Endothelial cell of umbilical vein (primary cell): ENCODE measurements around the gene PIK3R6. TPM values are rescaled to one million over a fixed set of nuclear protein-coding genes. Genes with fewer than 3 reads are reported as not detected.

Experiments
- BruUV-seq: library from RNA; stranded (reverse); fragments of 400-500 nt; replicated peaks from 2 replicates; lab custom pipeline; 2021; lab: Mats Ljungman, UMichigan
- CTCF ChIA-PET: fragments of 300-600, 350-600 bp; sonication (Branson Sonifier 250); formaldehyde crosslinking; loops from one replicate; lab custom pipeline; 2021; ENCODE audit warnings: antibody characterized with exemption, inconsistent platforms; lab: Charles Lee
- POLR2A ChIA-PET: fragments of 300-600, 350-600 bp; sonication (Branson Sonifier 250); formaldehyde crosslinking; loops from one replicate; lab custom pipeline; 2021; ENCODE audit warnings: antibody characterized with exemption, inconsistent platforms; lab: Charles Lee
- DNase-seq: peaks from one replicate; pipeline ENCODE4 v3.0.0-alpha.2; 2011; ENCODE audit warnings: low read depth, low spot score
- FAIRE-seq: peaks from 2 replicates; lab custom pipeline; 2011; peaks lifted over from hg19 to GRCh38; lab: Jason Lieb, UNC
- H2AFZ ChIP-seq: 2 replicates; pipeline ENCODE4 v1.6.0; 2012; ENCODE audit warnings: low read depth, low read length, control low read depth, inconsistent platforms
- H3K27ac ChIP-seq: 2 replicates; pipeline ENCODE4 v1.5.1; 2011; ENCODE audit warnings: low read depth, mild to moderate bottlenecking, control low read depth, low read length, moderate library complexity; ENCODE audit not compliant: insufficient read depth
- H3K27me3 ChIP-seq, 2 experiments: 2 replicates each; pipeline versions ENCODE4 v1.6.0 to v1.6.1; 2011; ENCODE audit warnings: low read length in 2 of 2, mixed read lengths in 1 of 2; ENCODE audit not compliant: control insufficient read depth in 2 of 2, insufficient read depth in 2 of 2
- H3K36me3 ChIP-seq, 2 experiments: 2 replicates in 1 of 2; 3 replicates in 1 of 2; pipeline ENCODE4 v1.5.1; 2011; ENCODE audit warnings: low read length in 2 of 2, mild to moderate bottlenecking in 1 of 2, moderate library complexity in 1 of 2; ENCODE audit not compliant: control insufficient read depth in 2 of 2, insufficient read depth in 2 of 2; ENCODE audit errors: extremely low read depth in 1 of 2
- H3K4me1 ChIP-seq: 3 replicates; pipeline ENCODE4 v1.5.1; 2011; ENCODE audit warnings: mild to moderate bottlenecking, low read length; ENCODE audit not compliant: control insufficient read depth, insufficient read depth; ENCODE audit errors: extremely low read depth
- H3K4me2 ChIP-seq: 2 replicates; pipeline ENCODE4 v1.6.1; 2011; ENCODE audit warnings: low read length, control low read depth, mixed read lengths; ENCODE audit not compliant: insufficient read depth
- H3K4me3 ChIP-seq, 3 experiments: fragments of 200-600 bp in 1 of 3; sonication (generic), shearing (Covaris generic) in 1 of 3; replicated peaks in 1 of 3; 2 replicates each; pipeline ENCODE4 v1.5.1; 2011 to 2016; ENCODE audit warnings: control low read depth in 3 of 3, low read length in 3 of 3, mild to moderate bottlenecking in 2 of 3, inconsistent platforms in 1 of 3, low read depth in 1 of 3, moderate library complexity in 1 of 3; ENCODE audit not compliant: insufficient read depth in 1 of 3
- H3K79me2 ChIP-seq: 2 replicates; pipeline ENCODE4 v1.6.0; 2012; ENCODE audit warnings: low read length, inconsistent platforms; ENCODE audit not compliant: control insufficient read depth, insufficient read depth
- H3K9ac ChIP-seq: replicated peaks from 2 replicates; pipeline ENCODE3; 2011; ENCODE audit warnings: low read length, control low read depth; ENCODE audit not compliant: insufficient read depth; ENCODE audit errors: extremely low read depth
- H3K9me1 ChIP-seq: replicated peaks from 3 replicates; pipeline ENCODE4 v1.6.0; 2011; ENCODE audit warnings: mild to moderate bottlenecking, low read length; ENCODE audit not compliant: control insufficient read depth, insufficient read depth; ENCODE audit errors: extremely low read depth
- H3K9me3 ChIP-seq: replicated peaks from 2 replicates; pipeline ENCODE4 v1.5.1; 2012; ENCODE audit warnings: low read length, inconsistent platforms; ENCODE audit not compliant: control insufficient read depth, insufficient read depth
- H4K20me1 ChIP-seq: replicated peaks from 2 replicates; pipeline ENCODE3; 2011; ENCODE audit warnings: mild to moderate bottlenecking, low read length; ENCODE audit not compliant: control insufficient read depth, insufficient read depth; ENCODE audit errors: extremely low read depth
- CTCF ChIP-seq, 2 donors: IDR thresholded peaks; 1 replicate in 1 of 2; 2 replicates in 1 of 2; pipeline ENCODE4 v1.5.1; 2011; ENCODE audit warnings: low read length in 2 of 2, mild to moderate bottlenecking in 2 of 2, moderate library complexity in 2 of 2, control low read depth in 1 of 2, inconsistent platforms in 1 of 2, low read depth in 1 of 2; ENCODE audit not compliant: insufficient read depth in 1 of 2; ENCODE audit errors: extremely low read depth in 1 of 2
- EZH2 ChIP-seq: IDR thresholded peaks from 2 replicates; pipeline ENCODE4 v1.6.1; 2012; ENCODE audit warnings: borderline replicate concordance, low read depth, mild to moderate bottlenecking, moderate library complexity, low read length, inconsistent platforms; ENCODE audit not compliant: severe bottlenecking
- FOS ChIP-seq: IDR thresholded peaks from 2 replicates; pipeline ENCODE4 v1.6.1; 2011; ENCODE audit warnings: mild to moderate bottlenecking, low read length, moderate library complexity, borderline replicate concordance; ENCODE audit not compliant: insufficient read depth
- GATA2 ChIP-seq: IDR thresholded peaks from 2 replicates; pipeline ENCODE4 v1.7.0; 2011; ENCODE audit warnings: low read depth, mild to moderate bottlenecking, moderate library complexity, mixed read lengths, low read length; ENCODE audit not compliant: insufficient read length, insufficient read depth
- JUN ChIP-seq: IDR thresholded peaks from 2 replicates; pipeline ENCODE4 v1.6.1; 2011; ENCODE audit warnings: borderline replicate concordance, low read depth; ENCODE audit not compliant: insufficient read length, insufficient read depth
- MYC ChIP-seq: IDR thresholded peaks from one replicate; pipeline ENCODE4 v1.6.1; 2011; ENCODE audit warnings: mild to moderate bottlenecking, low read depth, low read length
- POLR2A ChIP-seq: IDR thresholded peaks from 2 replicates; pipeline ENCODE4 v1.6.1; 2012; ENCODE audit warnings: low read depth, mild to moderate bottlenecking, control low read depth, low read length
- POLR2AphosphoS5 ChIP-seq: IDR thresholded peaks from 2 replicates; pipeline ENCODE4 v1.6.1; 2012; ENCODE audit warnings: low read depth, mild to moderate bottlenecking, control low read depth, low read length, moderate library complexity; ENCODE audit not compliant: insufficient read depth
- dilution Hi-C: fragments of 300-500 bp; cut with MboI; formaldehyde crosslinking; loops from one replicate; pipeline ENCODE4 v1.15.0; 2019; ENCODE audit warnings: low sequenced_read_pairs; ENCODE audit not compliant: extremely low pct_ligation_motif_present
- intact Hi-C: fragments of 100-400 bp; cut with micrococcal nuclease; formaldehyde crosslinking; loops from one replicate; pipeline ENCODE4 v1.10.0; 2022
- polyA plus RNA-seq, 4 experiments: library from polyadenylated mRNA; depleted of rRNA in 3 of 4; stranded (reverse) in 3 of 4; unstranded in 1 of 4; fragments of >200 nt; gene quantifications; 2 replicates each; pipeline versions ENCODE4 v1.2.1 to v1.2.3, GENCODE V29; 2011 to 2012; ENCODE audit warnings: missing spikeins in 1 of 4
- total RNA-seq: library from RNA; stranded (reverse); gene quantifications from 2 replicates; pipeline ENCODE4 v1.2.3, GENCODE V29; 2021
- TF ChIP-seq, protein P1 (sequence below): IDR thresholded peaks from 2 replicates; pipeline ENCODE4 v1.6.1; 2011; ENCODE audit not compliant: insufficient read depth, insufficient read length

The PIK3R6 gene
- total and polyA plus RNA-seq, 2 donors (not counting 3 experiments of a cell fraction or from before 2014, with no cell fraction given) = not detected

DNA sequence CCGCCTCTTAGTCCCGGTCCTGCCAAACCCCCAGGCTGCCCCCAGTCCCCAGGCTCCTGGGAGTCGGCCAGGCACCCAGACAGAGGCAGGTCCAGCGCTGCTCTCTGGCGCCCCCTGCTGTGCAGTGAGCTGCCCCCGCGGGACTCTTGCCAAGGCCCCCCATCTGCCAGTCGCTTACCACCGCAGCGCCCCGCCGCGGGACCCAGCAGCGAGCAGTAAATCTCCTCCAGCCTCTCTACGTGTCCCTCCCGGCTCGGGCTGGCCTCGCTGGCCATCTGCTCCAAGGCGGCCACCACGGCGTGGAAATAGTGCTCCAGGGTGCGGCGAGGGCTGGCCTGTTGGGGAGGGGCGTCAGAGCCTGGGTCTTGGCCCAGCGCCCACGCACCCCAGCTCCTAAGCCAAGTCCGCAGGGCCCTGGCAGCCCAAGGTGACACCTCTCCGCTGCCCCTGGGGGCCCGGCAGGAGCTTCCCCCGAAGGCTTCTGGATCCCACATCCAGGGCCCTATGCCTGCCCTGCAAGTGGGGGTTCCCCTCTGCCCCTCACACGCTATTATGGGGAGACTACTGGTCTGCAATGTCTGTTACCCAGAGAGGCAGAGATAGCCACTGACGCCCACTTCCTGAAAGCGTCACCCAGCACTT is 34.6 kb downstream of the PIK3R6 start:
- H3K4me3 ChIP-seq = no peak overlapping the region
- no peaks in the 10 kb centered on the region for H3K9me1 ChIP-seq
- H3K36me3 ChIP-seq = no peaks in the 10 kb centered on the region
- no peaks in the 10 kb centered on the region for H3K4me1 ChIP-seq
- no peak overlapping the region for H2AFZ ChIP-seq
- TF ChIP-seq CTCF (IDR thresholded peaks at IDR 0.05; ENCODE audit: extremely low read depth in 1 of 2, insufficient read depth in 1 of 2, low read depth in 1 of 2, low read length in 2 of 2) (peak; percentile 41 to 50), MYC (no peak)
- no peak for DNase-seq
- ChIA-PET POLR2A (no interaction called here), CTCF (interaction anchor here (0.7 to 1.2 kb wide), 2 partner anchors 8 to 258 kb away, joined by 3 read pairs; no protein-coding TSS in a partner anchor)
- no TSS peak for BruUV-seq
- no peaks in the 10 kb centered on the region for H3K79me2 ChIP-seq
- dilution Hi-C loops = no loop called here
- no peak for FAIRE-seq
- H3K27me3 ChIP-seq = no peaks in the 10 kb centered on the region
- H3K9ac ChIP-seq = no peak overlapping the region
- H3K4me2 ChIP-seq = no peak overlapping the region
- H3K9me3 ChIP-seq = no peaks in the 10 kb centered on the region
- no peaks in the 10 kb centered on the region for H4K20me1 ChIP-seq
- H3K27ac ChIP-seq = no peak overlapping the region
- intact Hi-C loops = no loop called here

DNA sequence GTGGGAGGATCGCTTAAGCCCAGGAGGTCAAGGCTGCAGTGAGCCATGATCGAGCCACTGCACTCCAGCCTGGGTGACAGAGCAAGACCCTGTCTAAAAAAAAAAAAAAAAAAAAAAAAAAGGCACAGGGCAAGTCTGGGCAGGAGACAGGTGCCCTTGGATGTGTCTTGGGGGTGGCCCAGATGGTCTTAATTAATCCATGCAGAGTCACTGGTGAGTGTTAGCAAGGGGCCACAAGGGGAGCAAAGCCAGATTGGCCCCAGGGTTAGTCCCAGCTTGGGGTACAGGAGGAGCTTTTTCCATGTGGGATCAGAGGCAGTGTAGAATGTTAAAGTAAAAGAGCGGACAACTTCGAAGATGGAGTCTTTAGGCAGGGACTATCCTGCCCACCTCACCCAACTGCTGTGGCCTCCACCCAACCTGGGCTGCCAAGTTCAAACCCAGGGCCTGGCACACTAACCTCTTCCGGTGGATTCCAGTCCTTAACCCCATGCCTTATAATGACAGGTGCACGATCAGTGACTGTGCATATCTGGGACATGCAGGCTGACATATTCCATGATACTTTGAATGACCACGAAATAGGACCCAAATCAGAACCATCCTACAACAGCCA is 36.1 kb downstream of the PIK3R6 start:
- no TSS peak for BruUV-seq
- Histone ChIP-seq H3K36me3 (no peaks in the 10 kb centered on the region), H3K27ac (no peak overlapping the region), H2AFZ (no peak overlapping the region), H3K4me1 (no peaks in the 10 kb centered on the region), H4K20me1 (no peaks in the 10 kb centered on the region), H3K4me2 (no peak overlapping the region), H3K9me1 (no peaks in the 10 kb centered on the region), H3K9me3 (no peaks in the 10 kb centered on the region), H3K79me2 (no peaks in the 10 kb centered on the region), H3K27me3 (no peaks in the 10 kb centered on the region), H3K9ac (no peak overlapping the region), H3K4me3 (no peak overlapping the region)
- DNase-seq = no peak
- no peak for FAIRE-seq
- intact Hi-C loops (no loop called here), dilution Hi-C loops (no loop called here)
- no peak for TF ChIP-seq EZH2
- TF ChIP-seq POLR2A = no peak
- TF ChIP-seq CTCF (IDR thresholded peaks at IDR 0.05; ENCODE audit: extremely low read depth in 1 of 2, insufficient read depth in 1 of 2, low read depth in 1 of 2, low read length in 2 of 2) = no peak
- TF ChIP-seq, protein P1, sequence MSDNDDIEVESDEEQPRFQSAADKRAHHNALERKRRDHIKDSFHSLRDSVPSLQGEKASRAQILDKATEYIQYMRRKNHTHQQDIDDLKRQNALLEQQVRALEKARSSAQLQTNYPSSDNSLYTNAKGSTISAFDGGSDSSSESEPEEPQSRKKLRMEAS = no peak
- TF ChIP-seq FOS = no peak
- no peak for TF ChIP-seq JUN
- TF ChIP-seq MYC = no peak
- no peak for TF ChIP-seq GATA2
- TF ChIP-seq POLR2AphosphoS5 = no peak
- POLR2A ChIA-PET = no interaction called here
- CTCF ChIA-PET = no interaction called here
